ENCODE results near the gene ORMDL2.

DNA sequence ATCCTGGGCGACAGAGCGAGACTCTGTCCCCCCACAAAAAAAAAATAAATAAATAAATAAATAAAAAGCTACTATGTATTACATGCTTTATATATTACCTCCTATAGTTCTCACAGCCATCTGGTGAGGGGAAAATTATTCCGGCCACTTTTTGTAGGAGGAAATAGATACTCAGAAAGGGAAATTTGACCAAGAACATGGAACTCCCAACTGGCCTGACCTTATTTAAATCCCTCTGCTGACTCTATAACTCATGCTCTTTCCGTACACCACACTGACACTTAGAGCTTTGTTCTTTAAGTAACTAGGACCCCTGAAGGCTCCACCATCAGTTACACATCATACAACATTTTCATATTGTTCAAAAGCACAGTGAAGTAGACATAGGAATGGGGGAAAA lies 27.1 kb downstream of the ORMDL2 start:
- TF ChIP-seq, protein P1, sequence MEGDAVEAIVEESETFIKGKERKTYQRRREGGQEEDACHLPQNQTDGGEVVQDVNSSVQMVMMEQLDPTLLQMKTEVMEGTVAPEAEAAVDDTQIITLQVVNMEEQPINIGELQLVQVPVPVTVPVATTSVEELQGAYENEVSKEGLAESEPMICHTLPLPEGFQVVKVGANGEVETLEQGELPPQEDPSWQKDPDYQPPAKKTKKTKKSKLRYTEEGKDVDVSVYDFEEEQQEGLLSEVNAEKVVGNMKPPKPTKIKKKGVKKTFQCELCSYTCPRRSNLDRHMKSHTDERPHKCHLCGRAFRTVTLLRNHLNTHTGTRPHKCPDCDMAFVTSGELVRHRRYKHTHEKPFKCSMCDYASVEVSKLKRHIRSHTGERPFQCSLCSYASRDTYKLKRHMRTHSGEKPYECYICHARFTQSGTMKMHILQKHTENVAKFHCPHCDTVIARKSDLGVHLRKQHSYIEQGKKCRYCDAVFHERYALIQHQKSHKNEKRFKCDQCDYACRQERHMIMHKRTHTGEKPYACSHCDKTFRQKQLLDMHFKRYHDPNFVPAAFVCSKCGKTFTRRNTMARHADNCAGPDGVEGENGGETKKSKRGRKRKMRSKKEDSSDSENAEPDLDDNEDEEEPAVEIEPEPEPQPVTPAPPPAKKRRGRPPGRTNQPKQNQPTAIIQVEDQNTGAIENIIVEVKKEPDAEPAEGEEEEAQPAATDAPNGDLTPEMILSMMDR (IDR thresholded peaks at IDR 0.05) = no peak
- TF ChIP-seq POLR2AphosphoS5 (IDR thresholded peaks at IDR 0.05) (no peak), EP300 (IDR thresholded peaks at IDR 0.05) (no peak), POLR2A (IDR thresholded peaks at IDR 0.05) (no peak)

Measured in upper lobe of left lung (tissue), 4 donors.